KOPT-K1 (cell line): Measurements from ENCODE around the gene C17orf75.
A peak's percentile ranks its signal among the peaks of the same experiment; 100 is the strongest.
"Not testable (repeated sequence)": the region's sequence is repeated elsewhere in the genome, so short reads cannot be mapped to it uniquely, and the experiment has no call there.

ENCODE experiments used
- H3K27ac ChIP-seq: fragments of 200-600 bp; sonication (generic); 2 replicates; pipeline ENCODE4 v1.5.1; 2016; ENCODE audit warnings: antibody characterized with exemption, mild to moderate bottlenecking, low read depth, low read length; ENCODE audit not compliant: poor library complexity, severe bottlenecking
- H3K36me3 ChIP-seq: fragments of 200-600 bp; sonication (generic); 2 replicates; pipeline ENCODE4 v1.5.1; 2017; ENCODE audit warnings: antibody characterized with exemption, mild to moderate bottlenecking, low read length, moderate library complexity; ENCODE audit not compliant: insufficient read depth
- H3K9me3 ChIP-seq: fragments of 200-600 bp; sonication (generic); 2 replicates; pipeline ENCODE4 v1.5.1; 2017; ENCODE audit warnings: antibody characterized with exemption, low read length, mild to moderate bottlenecking; ENCODE audit not compliant: insufficient read depth, poor library complexity, severe bottlenecking

Gene C17orf75

GRCh38 chr17:32352734-32353133 lies 10.8 kb upstream of the C17orf75 start:
- not testable (repeated sequence) for H3K27ac ChIP-seq, H3K9me3 ChIP-seq
- H3K36me3 ChIP-seq, result peaks cover 64% of the 10 kb centered on the region

GRCh38 chr17:32350666-32351418 lies 8.9 kb upstream of the C17orf75 start:
- Histone ChIP-seq H3K9me3 (no peaks in the 10 kb centered on the region), H3K36me3 (peaks cover 45% of the 10 kb centered on the region), H3K27ac (peak overlapping the region; percentile 93)

GRCh38 chr17:32349854-32350665 lies 8.1 kb upstream of the C17orf75 start, which contains the start of gene ZNF207:
TSS of gene ZNF207 (plus strand) at chr17:32350157. CDS start at chr17:32350286, 129 bp downstream.
- H3K36me3 ChIP-seq, result peaks cover 37% of the 10 kb centered on the region
- H3K9me3 ChIP-seq, result no peaks in the 10 kb centered on the region
- H3K27ac ChIP-seq, result peak within 1 kb of the TSS; percentile 93

- Histone ChIP-seq H3K36me3 (peaks cover 32% of the 10 kb centered on the region), H3K9me3 (no peaks in the 10 kb centered on the region), H3K27ac (peak overlapping the region; percentile 93)
Observed at GRCh38 chr17:32349503-32349853, 7.5 kb upstream of the C17orf75 start.

- Histone ChIP-seq H3K27ac (no peak overlapping the region), H3K9me3 (no peaks in the 10 kb centered on the region), H3K36me3 (peaks cover 23% of the 10 kb centered on the region)
Observed at GRCh38 chr17:32348483-32348800, 6.5 kb upstream of the C17orf75 start.

DNA sequence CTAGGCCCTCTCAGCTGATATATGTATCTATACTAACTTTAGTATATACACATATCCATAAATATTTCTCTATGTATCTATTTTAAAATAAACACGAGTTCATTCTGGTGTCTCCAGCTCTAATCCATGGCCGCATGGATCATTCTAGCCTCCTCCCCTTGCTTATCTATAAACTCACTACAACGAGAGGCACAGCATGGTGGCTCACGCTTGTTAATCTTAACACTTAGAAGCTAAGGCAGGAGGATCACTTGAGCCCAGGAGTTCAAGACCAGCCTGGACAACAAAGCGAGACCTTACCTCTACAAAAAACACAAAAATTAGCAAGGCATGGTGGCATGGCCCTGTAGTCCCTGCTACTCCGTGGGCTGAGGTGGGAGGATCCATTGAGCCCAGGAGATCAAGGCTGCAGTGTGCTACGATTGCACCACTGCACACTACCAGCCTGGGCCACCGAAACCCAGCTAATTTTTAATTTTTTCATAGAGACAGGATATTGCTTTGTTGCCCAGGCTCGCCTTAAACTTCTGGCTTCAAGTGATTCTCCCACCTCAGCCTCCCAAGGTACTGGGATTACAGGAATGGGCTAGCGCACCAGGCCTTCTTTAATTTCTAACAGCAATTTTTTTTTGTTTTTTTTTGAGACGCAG lies 4.1 kb upstream of the C17orf75 start:
- Histone ChIP-seq H3K27ac (no peak overlapping the region), H3K9me3 (no peaks in the 10 kb centered on the region)

DNA sequence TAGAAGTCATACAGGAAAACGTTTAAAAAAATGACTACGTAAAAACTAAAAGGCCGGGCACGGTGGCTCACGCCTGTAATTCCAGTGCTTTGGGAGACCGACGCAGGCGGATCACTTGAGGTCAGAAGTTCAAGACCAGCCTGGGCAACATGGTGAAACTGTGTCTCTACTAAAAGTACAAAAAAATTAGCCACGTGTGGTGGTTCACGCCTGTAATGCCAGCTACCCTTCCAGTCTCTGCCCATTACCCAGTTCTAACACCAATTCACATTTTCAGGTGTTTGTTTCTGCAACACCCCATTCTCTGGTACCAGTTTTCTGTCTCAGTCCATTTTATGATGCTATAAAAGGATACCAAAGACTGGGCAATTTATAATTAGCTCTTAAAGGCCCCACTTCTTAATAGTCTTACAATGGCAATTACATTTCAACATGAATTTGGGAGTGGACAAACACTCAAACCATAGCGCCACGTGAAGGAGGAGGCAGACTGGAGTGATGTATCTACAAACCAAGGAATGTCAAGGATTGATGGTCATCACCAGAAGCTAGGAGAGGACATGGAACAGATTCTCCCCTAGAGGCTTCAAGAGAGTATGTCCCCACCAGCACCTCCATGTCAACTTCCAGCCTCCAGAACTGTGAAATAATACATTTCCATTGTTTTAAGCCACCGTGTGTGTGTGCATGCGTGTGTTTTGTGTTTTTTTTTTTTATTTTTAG lies 791 bp upstream of the C17orf75 start:
- Histone ChIP-seq H3K9me3 (no peaks in the 10 kb centered on the region), H3K27ac (peak overlapping the region; percentile 81), H3K36me3 (peaks cover 14% of the 10 kb centered on the region)

More for the DNA sequence above, 4.1 kb upstream of the C17orf75 start:
- no peaks in the 10 kb centered on the region for H3K36me3 ChIP-seq

DNA sequence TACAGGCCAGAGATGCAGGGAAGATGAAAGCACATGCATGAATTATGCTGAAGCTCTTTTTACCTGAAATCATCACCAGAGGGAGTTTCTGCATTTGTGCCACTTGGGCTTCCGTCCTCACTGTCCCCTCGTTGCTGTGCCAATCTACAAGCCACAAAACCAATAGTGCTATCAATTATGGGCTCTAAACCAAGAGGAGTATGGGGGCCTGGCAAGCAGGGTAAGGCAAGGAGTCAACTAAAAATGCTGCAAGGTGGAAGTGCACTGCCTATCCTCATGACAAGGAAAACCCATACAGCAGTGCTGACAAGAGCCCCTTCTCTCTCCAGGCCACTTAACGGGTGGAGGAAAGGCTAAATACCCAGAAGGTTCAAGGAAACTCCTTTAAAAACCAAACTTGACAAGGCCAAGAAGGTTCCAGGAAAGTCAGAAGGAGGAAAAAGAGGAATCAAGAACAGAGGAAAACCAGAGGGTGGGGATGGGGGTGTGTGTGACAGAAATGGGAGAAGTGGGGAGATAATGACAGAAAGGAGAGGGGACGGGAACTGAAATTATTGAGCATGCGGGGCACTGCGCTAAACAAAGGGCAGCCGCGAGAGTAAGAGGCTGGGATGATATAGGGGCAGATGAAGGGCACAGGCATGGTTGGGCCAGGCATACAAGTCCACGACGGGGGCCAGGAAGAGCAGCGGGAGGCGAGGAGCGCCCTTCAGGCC lies 674 bp downstream of the C17orf75 start:
- Histone ChIP-seq H3K9me3 (no peaks in the 10 kb centered on the region), H3K27ac (peak overlapping the region; percentile 81), H3K36me3 (peaks cover 29% of the 10 kb centered on the region)

DNA sequence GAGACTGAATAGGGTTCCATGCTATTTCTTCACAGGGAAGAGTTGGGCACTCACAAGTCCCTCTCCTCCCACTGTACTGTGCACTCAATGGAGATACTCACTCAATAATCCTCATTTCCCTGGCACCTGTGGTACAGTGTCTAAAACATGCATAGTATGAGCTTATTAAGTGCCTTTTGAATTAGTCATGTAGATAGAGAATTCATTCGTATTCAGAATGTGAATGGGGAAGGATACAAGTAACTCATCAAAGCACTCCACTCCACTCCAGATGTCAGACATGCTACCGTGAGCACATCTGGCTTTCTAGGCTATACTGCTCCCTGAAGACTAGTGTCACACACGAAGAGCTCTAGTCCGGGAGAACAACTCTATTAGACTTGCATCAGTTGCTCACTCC lies 6.3 kb downstream of the C17orf75 start:
- H3K36me3 ChIP-seq, result peaks cover 68% of the 10 kb centered on the region
- H3K9me3 ChIP-seq, result no peaks in the 10 kb centered on the region
- no peak overlapping the region for H3K27ac ChIP-seq

DNA sequence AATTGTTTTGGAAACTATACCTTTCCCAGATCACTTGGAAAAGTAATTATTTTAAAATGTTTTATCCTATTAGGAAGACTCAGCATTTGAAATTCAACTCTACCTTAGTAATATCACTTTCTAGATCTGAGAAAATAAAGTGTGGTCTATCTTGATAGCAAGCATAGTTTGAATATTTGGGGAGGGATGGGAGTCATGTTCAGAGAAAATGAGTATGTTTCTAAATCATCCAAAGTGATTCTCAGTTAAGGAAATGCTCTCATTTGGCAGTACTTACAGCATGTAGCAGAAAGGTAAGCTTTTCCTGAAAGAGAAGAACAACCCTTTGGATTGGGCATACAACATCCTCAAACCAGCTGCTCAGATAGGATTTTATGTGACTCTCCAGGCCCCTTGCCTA lies 6.9 kb downstream of the C17orf75 start:
- Histone ChIP-seq H3K27ac (no peak overlapping the region), H3K36me3 (peaks cover 71% of the 10 kb centered on the region), H3K9me3 (no peaks in the 10 kb centered on the region)

DNA sequence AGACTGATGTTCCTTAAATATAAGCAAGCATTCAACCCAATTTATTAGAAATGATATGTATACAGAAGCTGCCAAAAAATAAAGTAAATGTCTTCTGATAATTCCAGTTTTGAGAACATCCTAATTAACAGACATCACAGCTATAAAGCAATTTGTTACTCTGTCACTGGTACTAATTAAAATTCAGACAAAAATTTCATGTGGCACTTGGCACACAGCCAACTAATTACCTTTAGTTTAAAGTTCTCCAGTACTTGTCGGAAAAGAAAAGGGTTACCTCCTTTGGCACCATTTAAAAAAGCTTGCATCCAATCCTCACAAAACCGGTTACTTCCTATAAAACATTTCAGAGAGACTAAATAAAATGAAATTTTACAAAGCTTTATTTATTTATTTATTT lies 8.8 kb downstream of the C17orf75 start:
- Histone ChIP-seq H3K27ac (no peak overlapping the region), H3K9me3 (no peaks in the 10 kb centered on the region), H3K36me3 (peaks cover 61% of the 10 kb centered on the region)

DNA sequence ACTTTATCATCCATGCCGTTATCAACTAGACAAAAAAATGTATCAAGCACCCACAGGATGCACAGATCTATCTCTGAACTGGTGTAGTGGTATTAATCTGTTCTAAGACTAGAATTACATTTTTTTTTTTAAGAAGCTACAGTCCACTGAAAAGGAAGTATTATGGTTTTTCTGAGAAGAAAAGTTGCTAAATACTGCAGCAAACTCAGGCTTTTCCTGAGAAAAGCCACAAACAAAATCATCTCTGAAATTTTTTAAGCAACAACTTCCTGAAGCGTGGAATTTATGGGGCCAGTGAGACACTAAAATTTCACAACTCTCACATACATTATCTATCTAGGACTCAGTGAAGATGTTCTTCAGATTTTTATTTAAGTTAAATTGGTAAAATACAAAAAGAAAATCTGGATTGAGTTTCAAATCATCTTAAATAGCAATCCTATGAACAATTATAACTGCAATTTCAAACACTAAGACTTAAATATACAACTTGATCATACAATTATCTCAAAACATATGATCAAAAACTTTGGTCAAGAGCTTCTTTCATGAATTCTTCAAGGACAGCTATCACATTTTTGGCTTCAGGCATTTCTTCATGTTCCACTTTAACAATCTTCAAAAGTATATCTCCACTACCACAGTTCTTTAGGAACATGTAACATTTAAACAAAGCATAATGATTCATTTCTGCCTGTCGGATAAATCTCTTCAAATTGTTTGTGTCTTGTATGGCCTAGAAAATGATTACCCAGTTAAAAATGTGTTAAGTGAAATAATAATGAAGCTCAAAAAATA lies 10.5 kb downstream of the C17orf75 start:
- Histone ChIP-seq H3K27ac (peak overlapping the region; percentile 50), H3K36me3 (peaks cover 44% of the 10 kb centered on the region), H3K9me3 (no peaks in the 10 kb centered on the region)

- peaks cover 31% of the 10 kb centered on the region for H3K36me3 ChIP-seq
- peak overlapping the region; percentile 50 for H3K27ac ChIP-seq
- no peaks in the 10 kb centered on the region for H3K9me3 ChIP-seq
Observed at GRCh38 chr17:32330147-32330546, 11.8 kb downstream of the C17orf75 start.

- H3K9me3 ChIP-seq, result no peaks in the 10 kb centered on the region
- no peak overlapping the region for H3K27ac ChIP-seq
- peaks cover 9% of the 10 kb centered on the region for H3K36me3 ChIP-seq
Observed at GRCh38 chr17:32327911-32328310, 14.1 kb downstream of the C17orf75 start.
